ENCODE results near the gene TTC7B.
"Not testable (repeated sequence)": the region's sequence is repeated elsewhere in the genome, so short reads cannot be mapped to it uniquely, and the experiment has no call there.

TTC7B gene

DNA sequence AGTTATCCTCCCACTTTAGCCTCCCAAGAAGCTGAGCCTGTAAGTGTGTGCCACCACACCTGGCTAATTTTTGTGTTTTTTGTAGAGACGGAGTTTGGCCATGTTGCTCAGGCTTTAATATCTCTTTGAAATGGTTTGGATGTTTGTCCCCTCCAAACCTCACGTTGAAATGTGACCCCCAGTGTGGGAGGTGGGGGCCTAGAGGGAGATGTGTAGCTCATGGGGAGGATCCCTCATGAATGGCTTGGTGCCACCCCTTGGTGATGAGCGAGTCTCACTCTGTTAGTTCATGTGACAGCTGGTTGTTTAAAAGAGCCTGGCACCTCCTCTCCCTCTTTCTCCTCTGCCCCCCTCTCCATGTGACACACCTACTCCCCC lies 23.6 kb upstream of the TTC7B start:
- H3K4me3 ChIP-seq (ENCODE audit: control insufficient read depth, low read depth, low read length), result no peak overlapping the region
- TF ChIP-seq, protein P1, sequence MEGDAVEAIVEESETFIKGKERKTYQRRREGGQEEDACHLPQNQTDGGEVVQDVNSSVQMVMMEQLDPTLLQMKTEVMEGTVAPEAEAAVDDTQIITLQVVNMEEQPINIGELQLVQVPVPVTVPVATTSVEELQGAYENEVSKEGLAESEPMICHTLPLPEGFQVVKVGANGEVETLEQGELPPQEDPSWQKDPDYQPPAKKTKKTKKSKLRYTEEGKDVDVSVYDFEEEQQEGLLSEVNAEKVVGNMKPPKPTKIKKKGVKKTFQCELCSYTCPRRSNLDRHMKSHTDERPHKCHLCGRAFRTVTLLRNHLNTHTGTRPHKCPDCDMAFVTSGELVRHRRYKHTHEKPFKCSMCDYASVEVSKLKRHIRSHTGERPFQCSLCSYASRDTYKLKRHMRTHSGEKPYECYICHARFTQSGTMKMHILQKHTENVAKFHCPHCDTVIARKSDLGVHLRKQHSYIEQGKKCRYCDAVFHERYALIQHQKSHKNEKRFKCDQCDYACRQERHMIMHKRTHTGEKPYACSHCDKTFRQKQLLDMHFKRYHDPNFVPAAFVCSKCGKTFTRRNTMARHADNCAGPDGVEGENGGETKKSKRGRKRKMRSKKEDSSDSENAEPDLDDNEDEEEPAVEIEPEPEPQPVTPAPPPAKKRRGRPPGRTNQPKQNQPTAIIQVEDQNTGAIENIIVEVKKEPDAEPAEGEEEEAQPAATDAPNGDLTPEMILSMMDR (conservative IDR thresholded peaks at IDR 0.05; ENCODE audit: control insufficient read depth, insufficient read depth, low read depth, low read length), result no peak
- DNase-seq (ENCODE audit: low read depth), result no peak

DNA sequence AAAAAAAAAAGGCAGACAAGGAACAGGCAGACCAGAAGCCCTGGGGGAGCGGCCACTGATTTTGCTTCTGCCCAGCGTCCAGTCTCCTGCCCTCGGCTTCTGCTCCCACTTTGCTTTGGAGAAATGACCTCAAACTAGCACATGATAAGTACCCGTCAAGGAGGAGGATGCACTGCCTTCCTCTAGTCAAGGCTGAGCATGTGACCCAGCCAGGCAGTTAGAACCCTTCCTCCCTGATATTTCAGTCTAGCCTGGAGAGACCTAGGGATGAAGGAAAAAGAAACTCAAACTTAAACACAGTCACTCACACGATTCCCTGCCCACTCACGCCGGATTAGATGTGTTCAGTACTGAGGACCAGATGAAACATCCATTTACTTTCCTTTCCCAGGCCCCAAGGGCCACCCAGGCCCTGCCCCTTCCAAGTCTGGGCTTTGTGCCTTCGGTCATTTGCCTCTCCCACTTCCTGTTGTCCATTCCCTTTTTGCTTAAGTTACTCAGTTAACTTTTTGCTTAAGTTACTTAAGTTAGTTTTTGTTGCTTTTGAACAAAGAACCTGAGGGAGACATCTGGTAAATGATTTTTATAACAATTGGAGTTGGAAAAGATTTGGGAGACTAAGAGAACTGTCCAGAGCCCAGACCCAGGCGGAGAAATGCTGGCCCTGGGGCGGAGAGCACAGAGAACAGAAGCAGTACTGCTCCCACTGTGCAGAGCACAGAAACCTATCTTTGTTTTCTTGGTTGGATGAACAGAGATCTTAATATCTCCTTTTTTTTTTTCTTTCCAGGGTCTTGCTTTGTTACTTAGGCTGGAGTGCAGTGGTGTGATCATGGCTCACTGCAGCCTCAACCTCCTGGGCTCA lies 23.0 kb upstream of the TTC7B start:
- H3K4me3 ChIP-seq (ENCODE audit: control insufficient read depth, low read depth, low read length), result no peak overlapping the region
- peak; percentile 79 for DNase-seq (ENCODE audit: low read depth)

DNA sequence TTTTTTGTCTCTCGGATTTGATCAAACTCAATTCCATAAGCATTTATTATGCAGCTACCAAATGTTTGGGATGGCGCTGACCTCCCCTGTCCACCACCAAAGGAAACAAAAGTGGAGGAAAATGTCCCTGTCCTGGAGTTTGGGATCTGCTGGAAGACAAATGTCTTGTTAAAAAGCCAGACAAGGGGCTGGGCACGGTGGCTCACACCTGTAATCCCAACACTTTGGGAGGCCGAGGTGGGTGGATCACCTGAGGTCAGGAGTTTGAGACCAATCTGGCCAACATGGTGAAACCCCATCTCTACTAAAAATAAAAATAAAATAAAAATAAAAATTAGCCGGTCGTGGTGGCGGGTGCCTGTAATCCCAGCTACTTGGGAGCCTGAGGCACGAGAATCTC lies 22.3 kb upstream of the TTC7B start:
- DNase-seq (ENCODE audit: low read depth); H3K4me3 ChIP-seq (ENCODE audit: control insufficient read depth, low read depth, low read length): not testable (repeated sequence)

More for the DNA sequence above, 23.0 kb upstream of the TTC7B start:
- TF ChIP-seq, protein P1 (conservative IDR thresholded peaks at IDR 0.05; ENCODE audit: control insufficient read depth, insufficient read depth, low read depth, low read length), result no peak

DNA sequence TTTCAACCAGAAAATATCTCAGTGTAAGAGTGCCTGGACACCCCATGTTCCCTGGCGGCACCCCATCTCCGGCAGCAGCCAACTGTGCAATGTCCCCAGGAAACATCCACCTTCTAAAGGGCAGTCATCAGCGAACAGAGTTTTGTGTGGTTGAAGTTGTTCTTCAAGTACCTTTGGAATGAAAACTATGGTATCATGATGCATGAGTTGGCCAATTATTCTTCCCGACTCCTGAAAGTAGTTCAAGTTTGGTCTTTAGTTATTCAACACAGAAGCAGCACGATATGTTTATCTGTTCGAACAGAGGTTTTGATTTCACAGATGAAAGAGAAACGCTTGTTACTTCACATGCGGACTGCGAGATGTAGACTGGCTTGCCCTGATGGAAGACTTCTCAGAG lies 21.1 kb upstream of the TTC7B start:
- H3K4me3 ChIP-seq (ENCODE audit: control insufficient read depth, low read depth, low read length), result no peak overlapping the region
- TF ChIP-seq, protein P1 (conservative IDR thresholded peaks at IDR 0.05; ENCODE audit: control insufficient read depth, insufficient read depth, low read depth, low read length), result no peak
- no peak for DNase-seq (ENCODE audit: low read depth)

DNA sequence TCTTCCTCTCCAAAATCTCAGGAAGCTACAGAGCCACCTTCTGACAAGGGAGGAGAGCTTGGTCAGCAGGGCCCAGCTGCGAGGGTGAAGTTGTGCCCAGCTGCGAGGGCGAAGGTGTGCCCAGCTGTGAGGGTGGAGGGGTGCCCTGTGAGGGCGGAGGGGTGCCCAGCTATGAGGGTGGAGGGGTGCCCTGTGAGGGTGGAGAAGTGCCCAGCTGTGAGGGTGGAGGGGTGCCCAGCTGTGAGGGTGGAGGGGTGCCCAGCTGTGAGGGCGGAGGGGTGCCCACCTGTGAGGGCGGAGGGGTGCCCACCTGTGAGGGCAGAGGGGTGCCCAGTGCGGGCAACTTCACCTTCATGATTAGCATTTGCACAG lies 20.4 kb upstream of the TTC7B start:
- no peak for DNase-seq (ENCODE audit: low read depth)
- no peak overlapping the region for H3K4me3 ChIP-seq (ENCODE audit: control insufficient read depth, low read depth, low read length)
- TF ChIP-seq, protein P1 (conservative IDR thresholded peaks at IDR 0.05; ENCODE audit: control insufficient read depth, insufficient read depth, low read depth, low read length), result no peak

DNA sequence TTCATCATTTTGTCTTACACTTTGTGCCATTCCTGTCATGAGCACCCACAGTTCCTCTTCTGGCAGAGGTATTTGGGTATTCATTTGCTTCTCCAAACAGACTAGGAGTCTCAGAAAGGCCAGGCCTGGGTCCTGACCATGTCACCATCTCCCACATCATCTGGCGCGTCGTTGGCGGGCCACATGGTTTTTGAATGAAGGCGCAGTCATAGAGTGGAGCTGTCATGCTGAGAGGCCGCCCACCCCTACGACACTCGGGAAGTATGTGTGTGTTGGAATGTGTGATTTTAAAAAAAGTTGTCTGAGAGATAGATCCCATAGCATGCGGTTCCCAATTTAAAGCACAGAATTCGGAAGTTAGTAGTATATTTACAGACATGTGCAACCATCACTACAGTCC lies 15.6 kb upstream of the TTC7B start:
- no peak for DNase-seq (ENCODE audit: low read depth)
- TF ChIP-seq, protein P1 (conservative IDR thresholded peaks at IDR 0.05; ENCODE audit: control insufficient read depth, insufficient read depth, low read depth, low read length), result no peak
- H3K4me3 ChIP-seq (ENCODE audit: control insufficient read depth, low read depth, low read length), result no peak overlapping the region

DNA sequence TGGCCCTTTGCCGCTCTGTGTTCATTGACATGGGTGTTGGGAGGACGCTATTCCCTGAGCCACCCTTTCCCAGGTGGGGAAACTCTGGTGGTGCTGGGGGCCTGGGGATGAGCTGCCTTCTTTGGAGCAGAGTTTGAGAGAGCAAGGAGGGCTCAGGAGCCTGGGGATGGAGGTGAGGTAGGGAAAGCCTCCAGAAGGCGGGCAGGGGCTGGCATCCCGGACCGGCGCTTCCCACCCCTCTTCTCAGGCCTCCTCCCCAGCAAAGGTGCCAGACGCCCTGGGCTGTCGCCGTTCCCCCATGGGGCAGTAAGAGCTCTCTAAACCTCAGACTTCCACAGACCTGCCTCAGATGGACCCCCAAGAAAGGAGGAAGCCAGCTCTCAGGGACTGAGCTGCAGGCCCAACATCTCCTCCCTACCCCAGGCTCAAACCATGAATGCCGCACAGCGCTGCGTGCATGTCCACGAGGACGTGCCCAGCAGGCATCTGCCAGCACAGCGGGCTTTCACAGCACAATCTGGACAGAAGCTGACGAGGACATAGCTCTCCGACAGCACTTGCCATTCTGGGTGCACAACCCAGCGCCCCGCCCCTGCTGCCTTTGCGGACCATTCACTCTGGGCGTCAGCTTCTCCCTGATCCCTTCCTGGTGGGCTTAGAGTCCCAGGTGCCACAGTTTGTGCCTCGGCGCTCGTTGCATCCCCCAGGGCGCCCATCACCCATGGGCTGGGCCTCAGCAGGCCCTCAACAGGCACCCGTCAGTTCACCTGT lies 14.9 kb upstream of the TTC7B start:
- no peak for DNase-seq (ENCODE audit: low read depth)
- TF ChIP-seq, protein P1 (conservative IDR thresholded peaks at IDR 0.05; ENCODE audit: control insufficient read depth, insufficient read depth, low read depth, low read length), result no peak
- H3K4me3 ChIP-seq (ENCODE audit: control insufficient read depth, low read depth, low read length), result no peak overlapping the region
